Measurements from ENCODE around the gene JAZF1.

DNA sequence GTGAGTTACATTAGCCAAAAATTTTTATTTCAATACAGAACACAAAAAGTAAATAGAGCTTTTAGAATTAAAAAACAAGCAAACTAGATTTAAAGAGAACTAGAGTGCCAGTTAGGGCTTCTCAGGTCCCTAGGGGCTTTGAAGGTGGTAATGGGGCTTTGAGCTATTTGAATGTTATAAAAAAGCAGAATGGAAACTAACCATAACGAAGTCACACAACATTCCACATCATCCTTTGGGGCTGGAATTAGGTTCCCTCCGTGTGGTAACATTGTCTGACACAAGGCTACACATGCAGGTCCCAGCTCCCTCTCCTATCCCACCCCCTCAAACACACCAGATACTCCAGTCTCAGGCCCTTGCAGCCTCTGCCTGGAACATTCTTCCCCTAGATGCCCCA is 15.3 kb downstream of the JAZF1 start:
- TF ChIP-seq REST (IDR thresholded peaks at IDR 0.05; ENCODE audit: insufficient replicate concordance, low read depth): no peak
- TF ChIP-seq, protein P1, sequence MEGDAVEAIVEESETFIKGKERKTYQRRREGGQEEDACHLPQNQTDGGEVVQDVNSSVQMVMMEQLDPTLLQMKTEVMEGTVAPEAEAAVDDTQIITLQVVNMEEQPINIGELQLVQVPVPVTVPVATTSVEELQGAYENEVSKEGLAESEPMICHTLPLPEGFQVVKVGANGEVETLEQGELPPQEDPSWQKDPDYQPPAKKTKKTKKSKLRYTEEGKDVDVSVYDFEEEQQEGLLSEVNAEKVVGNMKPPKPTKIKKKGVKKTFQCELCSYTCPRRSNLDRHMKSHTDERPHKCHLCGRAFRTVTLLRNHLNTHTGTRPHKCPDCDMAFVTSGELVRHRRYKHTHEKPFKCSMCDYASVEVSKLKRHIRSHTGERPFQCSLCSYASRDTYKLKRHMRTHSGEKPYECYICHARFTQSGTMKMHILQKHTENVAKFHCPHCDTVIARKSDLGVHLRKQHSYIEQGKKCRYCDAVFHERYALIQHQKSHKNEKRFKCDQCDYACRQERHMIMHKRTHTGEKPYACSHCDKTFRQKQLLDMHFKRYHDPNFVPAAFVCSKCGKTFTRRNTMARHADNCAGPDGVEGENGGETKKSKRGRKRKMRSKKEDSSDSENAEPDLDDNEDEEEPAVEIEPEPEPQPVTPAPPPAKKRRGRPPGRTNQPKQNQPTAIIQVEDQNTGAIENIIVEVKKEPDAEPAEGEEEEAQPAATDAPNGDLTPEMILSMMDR (IDR thresholded peaks at IDR 0.05; ENCODE audit: insufficient read depth, low read length): no peak
- no peak for TF ChIP-seq POLR2AphosphoS5 (IDR thresholded peaks at IDR 0.05; ENCODE audit: low read depth)

Measured in HL-60 (cell line).